Activated CD4-positive, alpha-beta T cell treated with anti-CD3 and anti-CD28 coated beads, Interleukin-2, amount 50 U/mL, for 48 hours (primary cell): ENCODE results near the gene SLC25A36.

Experiments
- DNase-seq, 2 experiments: peaks; one replicate each; pipeline ENCODE4 v3.0.0-alpha.2; 2020

The SLC25A36 gene

DNA sequence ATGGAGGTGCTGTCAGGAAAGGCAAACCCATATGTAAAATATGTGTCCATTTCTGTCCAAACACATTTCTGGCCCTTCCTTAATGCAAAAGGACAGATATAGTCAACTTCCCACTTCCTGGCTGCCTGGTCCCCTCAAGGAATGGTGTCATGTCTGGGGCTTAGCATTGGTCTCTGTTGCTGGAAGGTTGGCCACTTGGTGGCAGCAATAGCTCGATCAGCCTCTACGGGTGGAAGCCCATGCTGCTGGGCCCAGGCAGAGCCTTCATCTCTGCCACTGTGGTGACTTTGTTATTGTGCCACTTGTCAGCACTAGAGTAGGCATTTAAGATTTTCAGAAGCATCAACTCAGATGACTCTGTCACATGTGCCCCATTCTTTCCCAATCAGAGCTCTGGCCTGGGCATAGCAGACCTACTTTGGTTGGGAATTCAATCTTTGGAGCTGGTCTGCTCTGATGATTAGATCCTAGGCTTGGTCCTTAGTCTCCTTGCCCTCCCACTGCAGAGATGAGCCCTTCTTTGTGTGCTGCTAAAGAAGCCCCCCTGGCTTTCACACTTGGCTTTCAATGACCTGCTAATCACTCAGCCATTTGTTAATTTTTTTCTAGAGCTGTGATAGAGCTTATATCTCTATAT is 58.5 kb downstream of the SLC25A36 start:
- DNase-seq = peak; percentile 36 to 58

GRCh38 chr3:141000686-141001085 is 59.0 kb downstream of the SLC25A36 start:
- DNase-seq = no peak

GRCh38 chr3:141006344-141006743 is 64.7 kb downstream of the SLC25A36 start:
- no peak for DNase-seq

- no peak for DNase-seq
Observed at GRCh38 chr3:141009496-141009895, 67.9 kb downstream of the SLC25A36 start.

DNA sequence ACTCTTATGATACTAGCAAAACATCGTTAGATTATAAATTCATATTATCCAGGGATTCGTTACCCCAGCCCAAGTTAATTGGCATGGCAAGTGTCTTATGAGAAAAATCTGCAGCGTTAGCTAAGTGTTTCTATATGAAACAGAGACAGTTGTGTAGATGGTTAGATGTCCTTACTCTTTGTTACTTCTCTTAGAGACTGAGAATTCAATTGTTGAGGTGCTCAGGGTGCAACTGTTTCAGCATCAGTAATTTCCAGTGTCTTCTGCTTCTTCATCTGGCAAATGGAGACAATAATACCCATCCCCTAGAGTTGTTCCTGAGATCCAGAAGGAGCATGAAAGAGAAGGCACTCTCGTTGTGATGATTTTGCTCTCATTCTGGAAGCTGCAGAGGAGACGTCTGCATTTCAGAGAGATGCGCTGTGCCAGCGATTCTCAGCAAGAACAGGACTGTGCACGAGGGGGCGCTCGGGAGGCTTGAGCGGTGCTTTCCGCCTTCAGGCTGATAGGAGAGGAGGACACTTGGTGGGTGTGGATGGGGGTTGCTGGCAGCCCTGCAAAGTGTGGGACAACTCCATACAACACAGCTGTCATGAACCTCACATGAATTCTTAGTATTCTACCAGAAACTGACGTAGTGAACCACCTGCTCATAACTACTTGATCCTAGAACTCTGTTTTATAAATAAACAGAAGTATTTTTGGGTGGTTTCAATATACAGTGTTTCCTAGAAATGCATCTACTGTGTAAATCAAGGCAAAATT is 69.8 kb downstream of the SLC25A36 start:
- DNase-seq = peak; percentile 85 to 88

DNA sequence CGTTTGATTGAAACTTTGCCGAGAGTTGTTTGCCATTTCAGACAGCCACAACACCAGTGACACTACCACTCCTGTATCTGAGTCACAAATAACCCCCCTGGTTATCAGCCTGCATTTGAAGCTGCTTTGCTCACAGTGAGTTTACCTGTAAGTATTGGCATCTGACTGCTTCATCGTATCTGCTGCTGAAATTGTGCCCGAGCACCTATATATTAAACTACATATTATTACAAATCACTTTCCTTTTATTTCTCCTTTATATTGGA is 70.3 kb downstream of the SLC25A36 start:
- DNase-seq = no peak

- DNase-seq = no peak
Observed at GRCh38 chr3:141012571-141012970, 70.9 kb downstream of the SLC25A36 start.

GRCh38 chr3:141015481-141015880 is 73.8 kb downstream of the SLC25A36 start:
- DNase-seq = no peak

GRCh38 chr3:141017366-141018322 is 76.0 kb downstream of the SLC25A36 start:
- DNase-seq = peak; percentile 9 to 18

DNA sequence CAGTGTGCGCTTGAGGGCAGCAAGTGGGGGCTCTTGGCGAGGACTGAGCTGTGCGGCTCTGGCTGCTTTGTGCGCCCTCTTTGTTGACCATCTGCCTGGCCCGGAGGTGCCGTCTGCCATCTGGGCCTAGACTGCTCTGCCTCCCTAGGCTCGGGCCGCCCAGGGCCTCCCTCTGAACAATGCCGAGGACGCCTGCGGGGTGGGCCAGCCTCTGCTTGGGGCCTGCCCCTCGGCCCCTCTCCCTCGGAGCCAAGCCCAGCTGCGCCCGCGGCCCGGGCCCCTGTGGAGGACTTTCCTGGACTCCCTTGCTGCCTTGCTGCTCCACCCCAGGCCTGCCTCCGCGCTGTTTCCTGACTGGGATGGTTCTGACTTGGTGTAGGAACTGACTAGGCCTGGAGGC is 77.6 kb downstream of the SLC25A36 start:
- DNase-seq = no peak

DNA sequence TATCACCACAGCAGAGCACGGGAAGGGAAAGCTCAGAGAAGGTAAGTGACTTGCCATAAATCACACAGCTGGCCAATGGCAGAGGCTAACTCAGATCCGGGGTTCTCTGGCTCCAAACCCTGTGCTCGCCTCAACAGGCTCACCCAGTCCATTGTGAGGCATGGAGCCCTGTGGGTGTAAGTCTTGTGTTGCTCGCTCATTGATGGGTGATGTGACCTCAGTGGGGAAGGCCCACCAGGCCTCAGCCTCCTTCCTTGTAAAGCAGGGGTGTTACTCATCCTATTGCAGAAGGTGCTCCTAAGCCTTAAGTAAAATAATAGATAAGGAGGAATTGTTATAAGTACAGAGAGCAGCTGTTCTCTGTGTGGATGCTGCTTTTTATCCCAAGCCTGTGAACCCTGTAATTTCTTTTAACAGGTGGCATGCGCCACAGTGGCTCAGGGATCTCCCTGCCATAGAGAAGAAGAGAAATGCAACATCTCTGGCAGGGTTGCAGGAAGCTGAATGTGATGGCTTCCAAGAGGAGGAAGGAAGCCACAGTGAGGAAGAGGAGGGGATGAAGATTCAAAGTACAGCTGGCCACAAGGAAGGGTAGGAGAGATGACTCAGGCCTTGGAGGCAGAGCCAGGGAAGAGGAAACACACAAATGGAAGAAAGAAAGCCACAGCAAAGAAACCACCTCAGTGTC is 78.7 kb downstream of the SLC25A36 start:
- DNase-seq = no peak

GRCh38 chr3:141021261-141021660 is 79.6 kb downstream of the SLC25A36 start:
- DNase-seq = no peak
